ENCODE measurements around the gene MRPS11. TPM values are rescaled to one million over a fixed set of nuclear protein-coding genes. Genes with fewer than 3 reads are reported as not detected.
"Not testable (repeated sequence)": the region's sequence is repeated elsewhere in the genome, so short reads cannot be mapped to it uniquely, and the experiment has no call there.

MRPS11 gene
- total RNA-seq, 2 donors from 2014 or later = 66.6 to 66.9 TPM

GRCh38 chr15:88467935-88468528 lies 524 bp downstream of the MRPS11 start:
- Mint-ChIP-seq H3K27me3 (ENCODE audit: low read depth) (no peaks in the 10 kb centered on the region), H3K36me3 (ENCODE audit: insufficient read depth in 2 of 2) (peaks cover 7 to 18% of the 10 kb centered on the region in 2 donors), H3K27ac (peak overlapping the region; percentile 99), H3K4me3 (peak overlapping the region; percentile 83 to 98), H3K9me3 (no peaks in the 10 kb centered on the region), H3K4me1 (ENCODE audit: low read depth) (peaks cover 40% of the 10 kb centered on the region)
- DNase-seq (peak in 1 of 2 donors; percentile 19), ATAC-seq (replicated peaks in 1 of 2) (no peak)

- Mint-ChIP-seq H3K4me3 (peak overlapping the region; percentile 83 to 98), H3K36me3 (ENCODE audit: insufficient read depth in 2 of 2) (peaks cover 6 to 12% of the 10 kb centered on the region in 2 donors), H3K27ac (peak overlapping the region; percentile 99), H3K4me1 (ENCODE audit: low read depth) (peaks cover 34% of the 10 kb centered on the region)
- ATAC-seq (replicated peaks in 1 of 2); DNase-seq; H3K27me3 Mint-ChIP-seq (ENCODE audit: low read depth); H3K9me3 Mint-ChIP-seq: not testable (repeated sequence)
Measured at GRCh38 chr15:88468721-88469120, 1.2 kb downstream of the MRPS11 start.

- H3K27me3 Mint-ChIP-seq (ENCODE audit: low read depth) = no peaks in the 10 kb centered on the region
- ATAC-seq (replicated peaks in 1 of 2) (no peak), DNase-seq (no peak)
- peaks cover 6 to 12% of the 10 kb centered on the region in 2 donors for H3K36me3 Mint-ChIP-seq (ENCODE audit: insufficient read depth in 2 of 2)
- peaks cover 34% of the 10 kb centered on the region for H3K4me1 Mint-ChIP-seq (ENCODE audit: low read depth)
- H3K27ac Mint-ChIP-seq = no peak overlapping the region
- H3K9me3 Mint-ChIP-seq = no peaks in the 10 kb centered on the region
- H3K4me3 Mint-ChIP-seq = no peak overlapping the region
Measured at GRCh38 chr15:88469321-88469720, 1.8 kb downstream of the MRPS11 start.

GRCh38 chr15:88470625-88471372 lies 3.3 kb downstream of the MRPS11 start:
- ATAC-seq (replicated peaks in 1 of 2) (no peak), DNase-seq (no peak)
- Mint-ChIP-seq H3K36me3 (ENCODE audit: insufficient read depth in 2 of 2) (peaks cover 3 to 6% of the 10 kb centered on the region in 2 donors), H3K27me3 (ENCODE audit: low read depth) (no peaks in the 10 kb centered on the region), H3K4me1 (ENCODE audit: low read depth) (peaks cover 22% of the 10 kb centered on the region), H3K4me3 (no peak overlapping the region), H3K27ac (no peak overlapping the region), H3K9me3 (no peaks in the 10 kb centered on the region)

GRCh38 chr15:88472225-88472624 lies 4.7 kb downstream of the MRPS11 start:
- Mint-ChIP-seq H3K9me3 (no peaks in the 10 kb centered on the region), H3K4me1 (ENCODE audit: low read depth) (peaks cover 10% of the 10 kb centered on the region), H3K36me3 (ENCODE audit: insufficient read depth in 2 of 2) (peaks cover 6% of the 10 kb centered on the region in 2 donors), H3K27me3 (ENCODE audit: low read depth) (no peaks in the 10 kb centered on the region), H3K27ac (peak overlapping the region; percentile 91), H3K4me3 (peak overlapping the region in 1 of 2 donors; percentile 56)
- ATAC-seq (replicated peaks in 1 of 2) (peak in 1 of 2 donors; percentile 39), DNase-seq (peak in 1 of 2 donors; percentile 18)

- Mint-ChIP-seq H3K27ac (peak overlapping the region; percentile 51), H3K4me1 (ENCODE audit: low read depth) (peaks cover 10% of the 10 kb centered on the region)
- DNase-seq; H3K27me3 Mint-ChIP-seq (ENCODE audit: low read depth); H3K36me3 Mint-ChIP-seq (ENCODE audit: insufficient read depth in 2 of 2); H3K4me3 Mint-ChIP-seq; ATAC-seq (replicated peaks in 1 of 2); H3K9me3 Mint-ChIP-seq: not testable (repeated sequence)
Measured at GRCh38 chr15:88473661-88474293, 6.3 kb downstream of the MRPS11 start.

- H3K4me1 Mint-ChIP-seq (ENCODE audit: low read depth) = peaks cover 9% of the 10 kb centered on the region
- ATAC-seq (replicated peaks in 1 of 2) (peak; percentile 50 to 51), DNase-seq (peak in 1 of 2 donors; percentile 10)
- no peaks in the 10 kb centered on the region for H3K9me3 Mint-ChIP-seq
- H3K27ac Mint-ChIP-seq = no peak overlapping the region
- peaks cover 2 to 7% of the 10 kb centered on the region in 2 donors for H3K36me3 Mint-ChIP-seq (ENCODE audit: insufficient read depth in 2 of 2)
- no peak overlapping the region for H3K4me3 Mint-ChIP-seq
- H3K27me3 Mint-ChIP-seq (ENCODE audit: low read depth) = no peaks in the 10 kb centered on the region
Measured at GRCh38 chr15:88476635-88477060, 9.1 kb downstream of the MRPS11 start.

- Mint-ChIP-seq H3K36me3 (ENCODE audit: insufficient read depth in 2 of 2) (peaks cover 2 to 6% of the 10 kb centered on the region in 2 donors), H3K27ac (no peak overlapping the region)
- ATAC-seq (replicated peaks in 1 of 2) = no peak
Measured at GRCh38 chr15:88477126-88477525, 9.6 kb downstream of the MRPS11 start.

GRCh38 chr15:88477904-88478303 lies 10.4 kb downstream of the MRPS11 start:
- H3K36me3 Mint-ChIP-seq (ENCODE audit: insufficient read depth in 2 of 2) = peaks cover 2 to 4% of the 10 kb centered on the region in 2 donors

More at GRCh38 chr15:88477126-88477525, 9.6 kb downstream of the MRPS11 start:
- Mint-ChIP-seq H3K27me3 (ENCODE audit: low read depth) (no peaks in the 10 kb centered on the region), H3K4me1 (ENCODE audit: low read depth) (peaks cover 4% of the 10 kb centered on the region), H3K9me3 (no peaks in the 10 kb centered on the region), H3K4me3 (no peak overlapping the region)
- DNase-seq = no peak

GRCh38 chr15:88479169-88479568 lies 11.7 kb downstream of the MRPS11 start:
- Mint-ChIP-seq H3K4me1 (ENCODE audit: low read depth) (no peaks in the 10 kb centered on the region), H3K9me3 (no peaks in the 10 kb centered on the region), H3K36me3 (ENCODE audit: insufficient read depth in 2 of 2) (peaks cover 2 to 4% of the 10 kb centered on the region in 2 donors), H3K27me3 (ENCODE audit: low read depth) (no peaks in the 10 kb centered on the region), H3K27ac (no peak overlapping the region), H3K4me3 (no peak overlapping the region)
- no peak for DNase-seq
- no peak for ATAC-seq (replicated peaks in 1 of 2)

More at GRCh38 chr15:88477904-88478303, 10.4 kb downstream of the MRPS11 start:
- ATAC-seq (replicated peaks in 1 of 2) (no peak), DNase-seq (no peak)
- Mint-ChIP-seq H3K27me3 (ENCODE audit: low read depth) (no peaks in the 10 kb centered on the region), H3K4me1 (ENCODE audit: low read depth) (no peaks in the 10 kb centered on the region), H3K4me3 (no peak overlapping the region), H3K9me3 (no peaks in the 10 kb centered on the region), H3K27ac (no peak overlapping the region)

GRCh38 chr15:88480981-88481380 lies 13.5 kb downstream of the MRPS11 start:
- peaks cover 2 to 4% of the 10 kb centered on the region in 2 donors for H3K36me3 Mint-ChIP-seq (ENCODE audit: insufficient read depth in 2 of 2)
- no peaks in the 10 kb centered on the region for H3K27me3 Mint-ChIP-seq (ENCODE audit: low read depth)
- H3K4me1 Mint-ChIP-seq (ENCODE audit: low read depth) = no peaks in the 10 kb centered on the region
- no peaks in the 10 kb centered on the region for H3K9me3 Mint-ChIP-seq
- no peak for DNase-seq
- no peak overlapping the region for H3K27ac Mint-ChIP-seq
- no peak overlapping the region for H3K4me3 Mint-ChIP-seq
- no peak for ATAC-seq (replicated peaks in 1 of 2)

- H3K36me3 Mint-ChIP-seq (ENCODE audit: insufficient read depth in 2 of 2) = peaks cover under 1 to 2% of the 10 kb centered on the region in 2 donors
- no peaks in the 10 kb centered on the region for H3K27me3 Mint-ChIP-seq (ENCODE audit: low read depth)
- no peak overlapping the region for H3K27ac Mint-ChIP-seq
- ATAC-seq (replicated peaks in 1 of 2) = no peak
- H3K4me3 Mint-ChIP-seq = no peak overlapping the region
- H3K4me1 Mint-ChIP-seq (ENCODE audit: low read depth) = no peaks in the 10 kb centered on the region
- no peaks in the 10 kb centered on the region for H3K9me3 Mint-ChIP-seq
- DNase-seq = no peak
Measured at GRCh38 chr15:88482263-88482662, 14.8 kb downstream of the MRPS11 start.

- H3K4me1 Mint-ChIP-seq (ENCODE audit: low read depth) = no peaks in the 10 kb centered on the region
- no peak for DNase-seq
- no peaks in the 10 kb centered on the region for H3K9me3 Mint-ChIP-seq
- H3K4me3 Mint-ChIP-seq = no peak overlapping the region
- no peak overlapping the region for H3K27ac Mint-ChIP-seq
- H3K27me3 Mint-ChIP-seq (ENCODE audit: low read depth) = no peaks in the 10 kb centered on the region
- H3K36me3 Mint-ChIP-seq (ENCODE audit: insufficient read depth in 2 of 2) = no peaks in the 10 kb centered on the region
- no peak for ATAC-seq (replicated peaks in 1 of 2)
Measured at GRCh38 chr15:88484682-88485331, 17.3 kb downstream of the MRPS11 start.
